ENCODE results near the gene RAB1B. TPM values are rescaled to one million over a fixed set of nuclear protein-coding genes. Genes with fewer than 3 reads are reported as not detected.
"Not testable (repeated sequence)": the region's sequence is repeated elsewhere in the genome, so short reads cannot be mapped to it uniquely, and the experiment has no call there.

RAB1B gene
- total RNA-seq, 1 donor from 2014 or later, result 72.7 TPM

- Histone ChIP-seq H3K9me3 (no peaks in the 10 kb centered on the region), H3K27ac (no peak overlapping the region), H3K27me3 (no peaks in the 10 kb centered on the region), H3K36me3 (peaks cover 0 to 34% of the 10 kb centered on the region in 2 donors), H3K4me1 (no peaks in the 10 kb centered on the region), H3K4me3 (no peak overlapping the region)
- intact Hi-C loops (cut with DNase I), result no loop called here
- TF ChIP-seq CTCF (IDR thresholded peaks at IDR 0.05) (no peak), POLR2AphosphoS5 (IDR thresholded peaks at IDR 0.05; ENCODE audit: insufficient read depth in 1 of 2, low read depth in 1 of 2) (no peak), POLR2A (IDR thresholded peaks at IDR 0.05) (no peak)
- no peak for DNase-seq (ENCODE audit: extremely low spot score in 2 of 2)
Measured at GRCh38 chr11:66243782-66244535, 24.5 kb upstream of the RAB1B start.

GRCh38 chr11:66247295-66247694 lies 21.1 kb upstream of the RAB1B start:
- Histone ChIP-seq H3K36me3 (peaks cover 0 to 15% of the 10 kb centered on the region in 2 donors), H3K27me3 (no peaks in the 10 kb centered on the region), H3K27ac (no peak overlapping the region), H3K4me3 (no peak overlapping the region), H3K9me3 (no peaks in the 10 kb centered on the region), H3K4me1 (no peaks in the 10 kb centered on the region)
- TF ChIP-seq POLR2AphosphoS5 (IDR thresholded peaks at IDR 0.05; ENCODE audit: insufficient read depth in 1 of 2, low read depth in 1 of 2) (no peak), CTCF (IDR thresholded peaks at IDR 0.05) (no peak), POLR2A (IDR thresholded peaks at IDR 0.05) (no peak)
- no peak for DNase-seq (ENCODE audit: extremely low spot score in 2 of 2)
- intact Hi-C loops (cut with DNase I), result no loop called here

GRCh38 chr11:66247801-66248200 lies 20.6 kb upstream of the RAB1B start:
- no peak overlapping the region for H3K27ac ChIP-seq
- H3K36me3 ChIP-seq, result peaks cover 0 to 10% of the 10 kb centered on the region in 2 donors
- H3K9me3 ChIP-seq, result no peaks in the 10 kb centered on the region
- no peak for DNase-seq (ENCODE audit: extremely low spot score in 2 of 2)
- H3K4me1 ChIP-seq, result no peaks in the 10 kb centered on the region
- H3K27me3 ChIP-seq, result no peaks in the 10 kb centered on the region
- intact Hi-C loops (cut with DNase I), result no loop called here
- no peak overlapping the region for H3K4me3 ChIP-seq
- no peak for TF ChIP-seq POLR2AphosphoS5 (IDR thresholded peaks at IDR 0.05; ENCODE audit: insufficient read depth in 1 of 2, low read depth in 1 of 2)
- no peak for TF ChIP-seq CTCF (IDR thresholded peaks at IDR 0.05)
- no peak for TF ChIP-seq POLR2A (IDR thresholded peaks at IDR 0.05)

GRCh38 chr11:66248903-66249302 lies 19.5 kb upstream of the RAB1B start:
- Histone ChIP-seq H3K4me3 (no peak overlapping the region), H3K27ac (no peak overlapping the region), H3K27me3 (no peaks in the 10 kb centered on the region), H3K9me3 (no peaks in the 10 kb centered on the region), H3K4me1 (no peaks in the 10 kb centered on the region), H3K36me3 (peaks cover 0 to 4% of the 10 kb centered on the region in 2 donors)
- DNase-seq (ENCODE audit: extremely low spot score in 2 of 2), result no peak
- intact Hi-C loops (cut with DNase I), result no loop called here
- TF ChIP-seq CTCF (IDR thresholded peaks at IDR 0.05) (no peak), POLR2A (IDR thresholded peaks at IDR 0.05) (no peak), POLR2AphosphoS5 (IDR thresholded peaks at IDR 0.05; ENCODE audit: insufficient read depth in 1 of 2, low read depth in 1 of 2) (no peak)

- DNase-seq (ENCODE audit: extremely low spot score in 2 of 2), result no peak
- H3K36me3 ChIP-seq, result no peaks in the 10 kb centered on the region
- no peak for TF ChIP-seq CTCF (IDR thresholded peaks at IDR 0.05)
- no peak for TF ChIP-seq POLR2AphosphoS5 (IDR thresholded peaks at IDR 0.05; ENCODE audit: insufficient read depth in 1 of 2, low read depth in 1 of 2)
- TF ChIP-seq POLR2A (IDR thresholded peaks at IDR 0.05), result no peak
- H3K27ac ChIP-seq, result no peak overlapping the region
- H3K4me1 ChIP-seq, result peaks cover 5% of the 10 kb centered on the region
- no peaks in the 10 kb centered on the region for H3K9me3 ChIP-seq
- H3K4me3 ChIP-seq, result no peak overlapping the region
- no peaks in the 10 kb centered on the region for H3K27me3 ChIP-seq
- intact Hi-C loops (cut with DNase I), result no loop called here
Measured at GRCh38 chr11:66251809-66252208, 16.6 kb upstream of the RAB1B start.

GRCh38 chr11:66253081-66253480 lies 15.4 kb upstream of the RAB1B start:
- H3K9me3 ChIP-seq; H3K27ac ChIP-seq; intact Hi-C loops (cut with DNase I); H3K4me1 ChIP-seq; H3K27me3 ChIP-seq; DNase-seq (ENCODE audit: extremely low spot score in 2 of 2); H3K36me3 ChIP-seq; H3K4me3 ChIP-seq: not testable (repeated sequence)

Measured in vagina (tissue), 2 donors.